ENCODE measurements around the gene BRINP2.

DNA sequence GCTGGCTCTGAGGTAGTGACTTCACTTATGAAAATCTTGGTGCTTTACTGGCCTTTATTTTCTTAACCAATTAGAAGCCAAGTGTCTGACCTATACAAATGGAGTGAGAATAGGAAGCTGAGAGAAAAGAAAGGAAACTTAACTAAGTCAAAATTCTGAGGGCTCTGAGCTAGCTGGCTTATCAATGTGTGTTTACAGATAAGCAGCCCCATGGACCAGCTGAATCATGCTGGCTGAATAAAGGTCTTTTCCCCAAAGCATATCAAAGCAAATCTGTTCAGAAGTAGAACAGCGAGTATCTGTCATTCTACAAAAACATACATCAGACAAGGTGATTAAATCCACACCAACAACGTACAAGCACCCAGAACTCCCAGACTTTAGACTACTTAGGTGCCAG lies 117.2 kb downstream of the BRINP2 start:
- TF ChIP-seq CTCF (IDR thresholded peaks at IDR 0.05; ENCODE audit: insufficient read depth, low read length) (no peak), GABPA (IDR thresholded peaks at IDR 0.05; ENCODE audit: low read depth) (no peak), POLR2AphosphoS5 (IDR thresholded peaks at IDR 0.05; ENCODE audit: low read depth) (no peak), SPI1 (IDR thresholded peaks at IDR 0.05; ENCODE audit: borderline replicate concordance, low read depth) (no peak)

Data from HL-60 (cell line).